OCI-LY1 (cell line): ENCODE data around the gene LRRC43.

Experiments used
- H2AFZ ChIP-seq: fragments of 200-600 bp; sonication (generic), shearing (Covaris generic); 2 replicates; pipeline ENCODE4 v1.6.0; 2014; ENCODE audit warnings: antibody characterized with exemption, mild to moderate bottlenecking, low read length
- H3F3A ChIP-seq: fragments of 200-600 bp; sonication (generic), shearing (Covaris generic); 2 replicates; pipeline ENCODE4 v1.6.0; 2014; ENCODE audit warnings: mild to moderate bottlenecking, antibody characterized with exemption, low read length, moderate library complexity; ENCODE audit not compliant: insufficient read depth
- H3K27ac ChIP-seq: fragments of 200-600 bp; sonication (generic); 2 replicates; pipeline ENCODE4 v1.5.1; 2014; ENCODE audit warnings: low read length, mixed run types, mild to moderate bottlenecking, low read depth; ENCODE audit not compliant: poor library complexity, severe bottlenecking
- H3K27me3 ChIP-seq: fragments of 200-600 bp; sonication (generic); 2 replicates; pipeline ENCODE4 v1.6.0; 2014; ENCODE audit warnings: antibody characterized with exemption, mild to moderate bottlenecking, low read length, moderate library complexity; ENCODE audit not compliant: insufficient read depth
- H3K36me3 ChIP-seq: fragments of 200-600 bp; sonication (generic); 2 replicates; pipeline ENCODE4 v1.6.1; 2014; ENCODE audit warnings: mild to moderate bottlenecking, antibody characterized with exemption, low read length, moderate library complexity, mixed read lengths; ENCODE audit not compliant: insufficient read depth
- H3K4me1 ChIP-seq: fragments of 200-600 bp; sonication (generic); 2 replicates; pipeline ENCODE4 v1.5.1; 2014; ENCODE audit warnings: mild to moderate bottlenecking, low read length, moderate library complexity; ENCODE audit not compliant: insufficient read depth, severe bottlenecking
- H3K4me2 ChIP-seq: fragments of 200-600 bp; sonication (generic), shearing (Covaris generic); 2 replicates; pipeline ENCODE4 v1.6.1; 2014; ENCODE audit warnings: low read length
- H3K4me3 ChIP-seq: fragments of 200-600 bp; sonication (generic); 2 replicates; pipeline ENCODE4 v1.5.1; 2014; ENCODE audit warnings: low read length, low read depth, mild to moderate bottlenecking, mixed read lengths; ENCODE audit not compliant: poor library complexity, severe bottlenecking
- H3K79me2 ChIP-seq: fragments of 200-600 bp; shearing (Covaris generic); 2 replicates; pipeline ENCODE4 v1.6.1; 2016; ENCODE audit warnings: mixed run types, low read length, mixed read lengths; ENCODE audit not compliant: insufficient read depth
- H3K9ac ChIP-seq: fragments of 200-600 bp; sonication (generic), shearing (Covaris generic); 2 replicates; pipeline ENCODE4 v1.6.1; 2014; ENCODE audit warnings: mild to moderate bottlenecking, low read length, mixed read lengths
- H3K9me2 ChIP-seq: fragments of 200-600 bp; sonication (generic), shearing (Covaris generic); 2 replicates; pipeline ENCODE4 v1.6.1; 2014; ENCODE audit warnings: low read depth, mild to moderate bottlenecking, low read length, mixed read lengths
- H3K9me3 ChIP-seq: fragments of 200-600 bp; shearing (Covaris generic); 2 replicates; pipeline ENCODE4 v1.6.1; 2014; ENCODE audit warnings: low read length, mixed read lengths
- H4K20me1 ChIP-seq: fragments of 200-600 bp; sonication (generic), shearing (Covaris generic); 2 replicates; pipeline ENCODE4 v1.6.0; 2016; ENCODE audit warnings: mild to moderate bottlenecking, low read length; ENCODE audit not compliant: insufficient read depth
- EZH2 ChIP-seq: fragments of 200-600 bp; sonication (generic), shearing (Covaris generic); IDR thresholded peaks from 2 replicates; pipeline ENCODE4 v1.8.0; 2017; ENCODE audit warnings: borderline replicate concordance, mixed run types, mild to moderate bottlenecking, antibody characterized with exemption, low read length, moderate library complexity, mixed read lengths
- TF ChIP-seq, protein P1 (sequence below): fragments of 200-600 bp; sonication (generic), shearing (Covaris generic); IDR thresholded peaks from 2 replicates; pipeline ENCODE4 v1.5.1; 2017; ENCODE audit warnings: mild to moderate bottlenecking, antibody characterized with exemption, low read length, moderate library complexity, mixed read lengths

LRRC43 gene

DNA sequence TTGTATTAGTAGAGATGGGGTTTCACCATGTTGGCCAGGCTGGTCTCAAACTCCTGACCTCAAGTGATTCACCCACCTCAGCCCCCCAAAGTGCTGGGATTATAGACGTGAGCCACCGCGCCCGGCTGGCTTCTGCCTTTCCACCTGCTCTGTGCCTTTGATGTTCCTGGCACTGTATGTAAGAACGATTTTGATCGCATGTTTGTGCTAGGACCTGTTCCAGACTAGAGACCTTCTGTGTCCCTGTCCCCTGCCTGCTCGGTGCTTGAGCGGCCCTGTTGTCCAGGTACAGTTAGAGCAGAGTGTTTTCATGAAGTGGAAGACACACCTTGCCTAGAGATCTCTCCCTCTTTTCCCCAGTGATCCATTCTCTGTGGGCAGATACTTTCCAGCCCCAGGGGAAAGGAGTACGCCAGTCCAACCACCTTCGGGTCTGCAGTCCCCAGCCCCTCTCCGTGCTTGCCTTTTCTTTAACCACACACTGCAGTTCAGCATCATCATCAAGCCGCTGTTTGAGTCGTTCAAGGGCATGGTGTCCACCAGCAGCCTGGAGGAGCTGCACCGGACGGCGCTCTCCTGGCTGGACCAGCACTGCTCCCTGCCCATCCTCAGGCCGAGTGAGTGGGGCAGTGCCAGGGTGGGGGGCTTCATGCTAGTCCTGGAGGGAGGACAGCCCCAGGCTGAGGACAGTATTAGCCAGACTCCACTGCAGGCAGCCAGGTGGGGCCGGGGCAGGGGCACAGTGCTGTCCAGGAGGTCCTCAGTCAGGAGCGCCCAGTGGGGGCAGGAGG is 42.3 kb upstream of the LRRC43 start:
- H4K20me1 ChIP-seq: no peaks in the 10 kb centered on the region

GRCh38 chr12:122141911-122142725 is 40.8 kb upstream of the LRRC43 start:
- peaks cover 11% of the 10 kb centered on the region for H3K4me1 ChIP-seq
- H3K4me3 ChIP-seq: no peak overlapping the region
- no peak overlapping the region for H3K4me2 ChIP-seq
- H3F3A ChIP-seq: no peaks in the 10 kb centered on the region
- H3K9me3 ChIP-seq: no peaks in the 10 kb centered on the region
- H2AFZ ChIP-seq: no peak overlapping the region
- H3K79me2 ChIP-seq: no peaks in the 10 kb centered on the region
- no peaks in the 10 kb centered on the region for H3K9me2 ChIP-seq
- TF ChIP-seq, protein P1, sequence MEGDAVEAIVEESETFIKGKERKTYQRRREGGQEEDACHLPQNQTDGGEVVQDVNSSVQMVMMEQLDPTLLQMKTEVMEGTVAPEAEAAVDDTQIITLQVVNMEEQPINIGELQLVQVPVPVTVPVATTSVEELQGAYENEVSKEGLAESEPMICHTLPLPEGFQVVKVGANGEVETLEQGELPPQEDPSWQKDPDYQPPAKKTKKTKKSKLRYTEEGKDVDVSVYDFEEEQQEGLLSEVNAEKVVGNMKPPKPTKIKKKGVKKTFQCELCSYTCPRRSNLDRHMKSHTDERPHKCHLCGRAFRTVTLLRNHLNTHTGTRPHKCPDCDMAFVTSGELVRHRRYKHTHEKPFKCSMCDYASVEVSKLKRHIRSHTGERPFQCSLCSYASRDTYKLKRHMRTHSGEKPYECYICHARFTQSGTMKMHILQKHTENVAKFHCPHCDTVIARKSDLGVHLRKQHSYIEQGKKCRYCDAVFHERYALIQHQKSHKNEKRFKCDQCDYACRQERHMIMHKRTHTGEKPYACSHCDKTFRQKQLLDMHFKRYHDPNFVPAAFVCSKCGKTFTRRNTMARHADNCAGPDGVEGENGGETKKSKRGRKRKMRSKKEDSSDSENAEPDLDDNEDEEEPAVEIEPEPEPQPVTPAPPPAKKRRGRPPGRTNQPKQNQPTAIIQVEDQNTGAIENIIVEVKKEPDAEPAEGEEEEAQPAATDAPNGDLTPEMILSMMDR: no peak
- TF ChIP-seq EZH2: no peak
- H3K27ac ChIP-seq: no peak overlapping the region
- no peaks in the 10 kb centered on the region for H4K20me1 ChIP-seq
- H3K36me3 ChIP-seq: peaks cover 20% of the 10 kb centered on the region
- no peaks in the 10 kb centered on the region for H3K27me3 ChIP-seq
- no peak overlapping the region for H3K9ac ChIP-seq

More for the DNA sequence above, 42.3 kb upstream of the LRRC43 start:
- Histone ChIP-seq H3K27me3 (no peaks in the 10 kb centered on the region), H3K27ac (no peak overlapping the region), H3K9ac (no peak overlapping the region), H3K4me2 (no peak overlapping the region), H3K4me3 (no peak overlapping the region), H3K36me3 (peaks cover 20% of the 10 kb centered on the region), H3K9me3 (no peaks in the 10 kb centered on the region), H3F3A (no peaks in the 10 kb centered on the region), H3K79me2 (no peaks in the 10 kb centered on the region), H3K4me1 (peaks cover 6% of the 10 kb centered on the region), H2AFZ (no peak overlapping the region), H3K9me2 (no peaks in the 10 kb centered on the region)
- TF ChIP-seq EZH2: no peak
- TF ChIP-seq, protein P1: no peak

- H3K79me2 ChIP-seq: no peaks in the 10 kb centered on the region
- peaks cover 20% of the 10 kb centered on the region for H3K36me3 ChIP-seq
- no peak overlapping the region for H3K4me3 ChIP-seq
- no peak overlapping the region for H2AFZ ChIP-seq
- no peaks in the 10 kb centered on the region for H3K27me3 ChIP-seq
- H3K9ac ChIP-seq: no peak overlapping the region
- H4K20me1 ChIP-seq: no peaks in the 10 kb centered on the region
- no peak overlapping the region for H3K4me2 ChIP-seq
- no peaks in the 10 kb centered on the region for H3K9me2 ChIP-seq
- no peaks in the 10 kb centered on the region for H3F3A ChIP-seq
- no peaks in the 10 kb centered on the region for H3K9me3 ChIP-seq
- H3K4me1 ChIP-seq: peaks cover 11% of the 10 kb centered on the region
- no peak overlapping the region for H3K27ac ChIP-seq
- TF ChIP-seq, protein P1: no peak
- TF ChIP-seq EZH2: no peak
Measured at GRCh38 chr12:122142857-122143256, 40.1 kb upstream of the LRRC43 start.
